H1 (cell line): ENCODE results near the gene NDFIP2. TPM values are rescaled to one million over a fixed set of nuclear protein-coding genes. Genes with fewer than 3 reads are reported as not detected.
A peak's percentile ranks its signal among the peaks of the same experiment; 100 is the strongest.

ENCODE experiments used
- CTCF ChIA-PET: fragments of 300-600 bp; sonication (Branson Sonifier 250); formaldehyde crosslinking; loops from one replicate; lab custom pipeline; 2021; ENCODE audit not compliant: partially characterized antibody; lab: Charles Lee
- POLR2A ChIA-PET: fragments of 300-600 bp; sonication (Branson Sonifier 250); formaldehyde crosslinking; loops from one replicate; lab custom pipeline; 2021; ENCODE audit warnings: inconsistent platforms; ENCODE audit not compliant: partially characterized antibody; lab: Charles Lee
- DNase-seq, 2 experiments: peaks; one replicate each; pipeline versions ENCODE4 v3.0.0 to v3.0.0-alpha.2; 2010 to 2022; ENCODE audit warnings: low spot score in 2 of 2, low read depth in 1 of 2, mixed read lengths in 1 of 2
- FAIRE-seq: peaks from 2 replicates; lab custom pipeline; 2011; peaks lifted over from hg19 to GRCh38; lab: Jason Lieb, UNC
- H2AFZ ChIP-seq: 2 replicates; pipeline ENCODE4 v1.8.1; 2012; ENCODE audit warnings: low read length, inconsistent platforms
- H2AK5ac ChIP-seq: 2 replicates; pipeline ENCODE4 v1.6.1; 2013; ENCODE audit warnings: low read depth, low read length
- H2BK120ac ChIP-seq: replicated peaks from 2 replicates; pipeline ENCODE3; 2013; ENCODE audit warnings: low read depth, low read length, inconsistent platforms
- H2BK12ac ChIP-seq: 2 replicates; pipeline ENCODE4 v1.6.1; 2013; ENCODE audit warnings: low read depth, low read length
- H2BK15ac ChIP-seq: 2 replicates; pipeline ENCODE4 v1.6.1; 2013; ENCODE audit warnings: low read length
- H2BK20ac ChIP-seq: 2 replicates; pipeline ENCODE4 v1.6.1; 2013; ENCODE audit warnings: low read length
- H2BK5ac ChIP-seq: 2 replicates; pipeline ENCODE4 v1.6.1; 2013; ENCODE audit warnings: low read depth, low read length
- H3K14ac ChIP-seq: 2 replicates; pipeline ENCODE4 v1.6.1; 2013; ENCODE audit warnings: inconsistent platforms; ENCODE audit not compliant: insufficient read length
- H3K18ac ChIP-seq: 2 replicates; pipeline ENCODE4 v1.6.1; 2013; ENCODE audit warnings: low read length; ENCODE audit errors: extremely low read depth
- H3K23ac ChIP-seq: 2 replicates; pipeline ENCODE4 v1.6.1; 2013; ENCODE audit warnings: inconsistent platforms; ENCODE audit not compliant: insufficient read length
- H3K23me2 ChIP-seq: 2 replicates; pipeline ENCODE4 v1.6.1; 2013; ENCODE audit warnings: low read depth, low read length
- H3K27ac ChIP-seq: 2 replicates; pipeline ENCODE4 v1.6.1; 2011; ENCODE audit warnings: low read depth, low read length, inconsistent platforms
- H3K27me3 ChIP-seq, 4 experiments: replicated peaks in 1 of 4; 1 replicate in 1 of 4; 2 replicates in 3 of 4; pipeline versions ENCODE4 v1.6.1 to v1.8.1; 2011 to 2013; ENCODE audit warnings: low read length in 3 of 4, mild to moderate bottlenecking in 3 of 4, inconsistent platforms in 2 of 4, mixed read lengths in 2 of 4, moderate library complexity in 1 of 4; ENCODE audit not compliant: control insufficient read depth in 3 of 4, insufficient read depth in 3 of 4; ENCODE audit errors: extremely low read depth in 1 of 4
- H3K36me3 ChIP-seq, 4 experiments: 2 replicates each; pipeline versions ENCODE4 v1.6.1 to v1.8.1; 2011 to 2013; ENCODE audit warnings: mild to moderate bottlenecking in 4 of 4, low read length in 3 of 4, moderate library complexity in 2 of 4, control low read depth in 1 of 4, inconsistent platforms in 1 of 4; ENCODE audit not compliant: insufficient read depth in 4 of 4, control insufficient read depth in 2 of 4
- H3K4ac ChIP-seq: replicated peaks from 2 replicates; pipeline ENCODE3; 2013; ENCODE audit warnings: low read length, low read depth, mixed read lengths, inconsistent platforms; ENCODE audit not compliant: insufficient read length
- H3K4me1 ChIP-seq, 4 experiments: replicated peaks in 1 of 4; 1 replicate in 1 of 4; 2 replicates in 3 of 4; pipeline versions ENCODE4 v1.6.1 to v1.8.1; 2011 to 2013; ENCODE audit warnings: low read length in 3 of 4, inconsistent platforms in 2 of 4, mixed read lengths in 1 of 4; ENCODE audit not compliant: insufficient read depth in 4 of 4, control insufficient read depth in 3 of 4
- H3K4me2 ChIP-seq, 2 experiments: 2 replicates each; pipeline versions ENCODE4 v1.6.1 to v1.8.1; 2011 to 2013; ENCODE audit warnings: low read depth in 2 of 2, low read length in 2 of 2, control low read depth in 1 of 2, inconsistent platforms in 1 of 2, mild to moderate bottlenecking in 1 of 2; ENCODE audit not compliant: insufficient read depth in 1 of 2
- H3K4me3 ChIP-seq, 4 experiments: fragments of 200-600, 300-600 bp in 1 of 4; sonication (generic), shearing (Covaris generic), sonication (Bioruptor Twin) in 1 of 4; 2 replicates each; pipeline versions ENCODE4 v1.5.1 to v1.8.1; 2011 to 2016; ENCODE audit warnings: low read length in 4 of 4, low read depth in 3 of 4, control low read depth in 2 of 4, inconsistent platforms in 2 of 4, mild to moderate bottlenecking in 2 of 4, mixed read lengths in 1 of 4, moderate library complexity in 1 of 4; ENCODE audit not compliant: insufficient read depth in 2 of 4; ENCODE audit errors: extremely low read depth in 1 of 4
- H3K56ac ChIP-seq: replicated peaks from 2 replicates; pipeline ENCODE3; 2013; ENCODE audit warnings: low read depth, mild to moderate bottlenecking, mixed read lengths, low read length, inconsistent platforms; ENCODE audit not compliant: insufficient read length
- H3K79me1 ChIP-seq: 2 replicates; pipeline ENCODE4 v1.6.1; 2013; ENCODE audit warnings: low read depth, low read length, control low read depth
- H3K79me2 ChIP-seq, 2 experiments: 2 replicates each; pipeline versions ENCODE4 v1.6.1 to v1.8.1; 2012 to 2013; ENCODE audit warnings: low read length in 2 of 2, mild to moderate bottlenecking in 2 of 2, inconsistent platforms in 1 of 2; ENCODE audit not compliant: insufficient read depth in 2 of 2, control insufficient read depth in 1 of 2
- H3K9ac ChIP-seq, 4 experiments: replicated peaks in 1 of 4; 1 replicate in 1 of 4; 2 replicates in 3 of 4; pipeline versions ENCODE4 v1.6.1 to v1.8.1; 2011 to 2013; ENCODE audit warnings: low read depth in 3 of 4, low read length in 3 of 4, control low read depth in 2 of 4, mild to moderate bottlenecking in 2 of 4, moderate library complexity in 2 of 4, inconsistent platforms in 1 of 4; ENCODE audit errors: extremely low read depth in 1 of 4
- H3K9me3 ChIP-seq, 2 experiments: 2 replicates each; pipeline versions ENCODE4 v1.6.1 to v1.8.1; 2012 to 2013; ENCODE audit warnings: mild to moderate bottlenecking in 2 of 2, moderate library complexity in 2 of 2, control low read depth in 1 of 2, inconsistent platforms in 1 of 2, low read depth in 1 of 2, low read length in 1 of 2, mixed read lengths in 1 of 2; ENCODE audit not compliant: insufficient read depth in 2 of 2
- H4K20me1 ChIP-seq, 2 experiments: replicated peaks in 1 of 2; 2 replicates each; pipeline versions ENCODE3 to v1.8.1; 2011 to 2013; ENCODE audit warnings: inconsistent platforms in 2 of 2, low read length in 2 of 2, mild to moderate bottlenecking in 1 of 2; ENCODE audit not compliant: insufficient read depth in 2 of 2, control insufficient read depth in 1 of 2
- H4K5ac ChIP-seq: 2 replicates; pipeline ENCODE4 v1.6.1; 2013; ENCODE audit warnings: low read length, low read depth, mixed read lengths, inconsistent platforms; ENCODE audit not compliant: insufficient read length
- H4K8ac ChIP-seq: 2 replicates; pipeline ENCODE4 v1.8.0; 2013; ENCODE audit warnings: mild to moderate bottlenecking, moderate library complexity, low read length, inconsistent platforms; ENCODE audit not compliant: insufficient read depth; ENCODE audit errors: extremely low read depth
- H4K91ac ChIP-seq: replicated peaks from 2 replicates; pipeline ENCODE3; 2013; ENCODE audit warnings: low read length, mixed read lengths, inconsistent platforms; ENCODE audit not compliant: insufficient read length
- BACH1 ChIP-seq: IDR thresholded peaks from 2 replicates; pipeline ENCODE4 v1.6.1; 2012; ENCODE audit warnings: low read length, improper control_type of control experiment
- EP300 ChIP-seq, 2 experiments: IDR thresholded peaks; 1 replicate in 1 of 2; 2 replicates in 1 of 2; pipeline ENCODE4 v1.6.1; 2011 to 2012; ENCODE audit warnings: low read depth in 2 of 2, low read length in 2 of 2, mild to moderate bottlenecking in 2 of 2, borderline replicate concordance in 1 of 2, inconsistent platforms in 1 of 2, moderate library complexity in 1 of 2
- RAD21 ChIP-seq, 2 experiments: IDR thresholded peaks in 1 of 2; conservative IDR thresholded peaks in 1 of 2; 2 replicates each; pipeline ENCODE4 v1.6.1; 2011; ENCODE audit warnings: low read depth in 2 of 2, low read length in 2 of 2, improper control_type of control experiment in 1 of 2, inconsistent platforms in 1 of 2, mild to moderate bottlenecking in 1 of 2, moderate library complexity in 1 of 2
- SRF ChIP-seq: IDR thresholded peaks from 2 replicates; pipeline ENCODE4 v1.6.1; 2011; ENCODE audit warnings: mild to moderate bottlenecking, low read depth, low read length, moderate library complexity
- polyA plus RNA-seq, 7 experiments: library from polyadenylated mRNA; depleted of rRNA in 3 of 7; stranded (reverse) in 5 of 7; unstranded in 2 of 7; fragments of >200 nt in 5 of 7; fragments of 200-250 nt in 2 of 7; gene quantifications; 1 replicate in 5 of 7; 2 replicates in 1 of 7; 4 replicates in 1 of 7; pipeline versions ENCODE4 v1.2.1 to v1.2.3, GENCODE V29; 2011 to 2013; ENCODE audit warnings: missing spikeins in 2 of 7, mixed read lengths in 2 of 7
- total RNA-seq: library from RNA; stranded (reverse); fragmentation: NEBNext Ultra II Directional; extraction: Animal tissue kit (Norgen Biotek cat#: 25700); gene quantifications from 2 replicates; pipeline ENCODE4 v1.2.1, GENCODE V29; 2021

The NDFIP2 gene
- total and polyA plus RNA-seq, 2 of the 8 experiments (the other 6 are each of a cell fraction or from before 2014, with no cell fraction given): 11.1 to 32.9 TPM

- ChIA-PET CTCF (no interaction called here), POLR2A (no interaction called here)
- Histone ChIP-seq H2BK15ac (no peak overlapping the region), H3K4me3 (no peak overlapping the region), H2BK12ac (no peak overlapping the region), H3K9me3 (no peaks in the 10 kb centered on the region), H3K18ac (no peak overlapping the region), H2BK5ac (no peak overlapping the region), H2AFZ (no peak overlapping the region), H3K27me3 (no peaks in the 10 kb centered on the region), H3K14ac (no peak overlapping the region), H3K56ac (no peak overlapping the region), H3K27ac (no peak overlapping the region), H3K23ac (no peak overlapping the region), H4K20me1 (peaks cover 0 to 2% of the 10 kb centered on the region in 2 experiments), H3K79me1 (no peaks in the 10 kb centered on the region), H3K9ac (no peak overlapping the region), H3K79me2 (no peaks in the 10 kb centered on the region), H3K4me1 (peaks cover 0 to 3% (median 0%) of the 10 kb centered on the region in 4 experiments; a peak in 2 of 7 replicates), H3K23me2 (no peaks in the 10 kb centered on the region), H2BK20ac (no peak overlapping the region), H3K4me2 (no peak overlapping the region), H3K36me3 (no peaks in the 10 kb centered on the region), H4K91ac (no peak overlapping the region), H4K5ac (no peak overlapping the region), H2BK120ac (no peak overlapping the region), H4K8ac (no peak overlapping the region), H2AK5ac (no peak overlapping the region), H3K4ac (no peak overlapping the region)
- no peak for DNase-seq
- FAIRE-seq: no peak
- TF ChIP-seq EP300 (IDR thresholded peaks at IDR 0.05; ENCODE audit: borderline replicate concordance in 1 of 2, low read depth in 2 of 2, low read length in 2 of 2) (no peak), BACH1 (no peak), SRF (no peak), RAD21 (IDR thresholded peaks at IDR 0.05 in 1 of 2, conservative IDR thresholded peaks at IDR 0.05 in 1 of 2; ENCODE audit: low read depth in 2 of 2, low read length in 2 of 2) (peak in 1 of 2 experiments; percentile 15; a peak in 2 of 4 replicates)
Measured at GRCh38 chr13:79548902-79549301, 67.9 kb downstream of the NDFIP2 start.
